GM12892 (cell line): ENCODE results near the gene FOXK2.

Experiments used
- POLR2A ChIP-seq: IDR thresholded peaks from 2 replicates; pipeline ENCODE4 v1.6.1; 2011; ENCODE audit warnings: low read depth, low read length, control low read depth
- POLR2AphosphoS5 ChIP-seq: IDR thresholded peaks from 2 replicates; pipeline ENCODE4 v1.6.1; 2011; ENCODE audit warnings: low read depth, low read length, control low read depth
- TAF1 ChIP-seq: IDR thresholded peaks from 2 replicates; pipeline ENCODE4 v1.6.1; 2011; ENCODE audit warnings: low read depth, mild to moderate bottlenecking, control low read depth, low read length, borderline replicate concordance

DNA sequence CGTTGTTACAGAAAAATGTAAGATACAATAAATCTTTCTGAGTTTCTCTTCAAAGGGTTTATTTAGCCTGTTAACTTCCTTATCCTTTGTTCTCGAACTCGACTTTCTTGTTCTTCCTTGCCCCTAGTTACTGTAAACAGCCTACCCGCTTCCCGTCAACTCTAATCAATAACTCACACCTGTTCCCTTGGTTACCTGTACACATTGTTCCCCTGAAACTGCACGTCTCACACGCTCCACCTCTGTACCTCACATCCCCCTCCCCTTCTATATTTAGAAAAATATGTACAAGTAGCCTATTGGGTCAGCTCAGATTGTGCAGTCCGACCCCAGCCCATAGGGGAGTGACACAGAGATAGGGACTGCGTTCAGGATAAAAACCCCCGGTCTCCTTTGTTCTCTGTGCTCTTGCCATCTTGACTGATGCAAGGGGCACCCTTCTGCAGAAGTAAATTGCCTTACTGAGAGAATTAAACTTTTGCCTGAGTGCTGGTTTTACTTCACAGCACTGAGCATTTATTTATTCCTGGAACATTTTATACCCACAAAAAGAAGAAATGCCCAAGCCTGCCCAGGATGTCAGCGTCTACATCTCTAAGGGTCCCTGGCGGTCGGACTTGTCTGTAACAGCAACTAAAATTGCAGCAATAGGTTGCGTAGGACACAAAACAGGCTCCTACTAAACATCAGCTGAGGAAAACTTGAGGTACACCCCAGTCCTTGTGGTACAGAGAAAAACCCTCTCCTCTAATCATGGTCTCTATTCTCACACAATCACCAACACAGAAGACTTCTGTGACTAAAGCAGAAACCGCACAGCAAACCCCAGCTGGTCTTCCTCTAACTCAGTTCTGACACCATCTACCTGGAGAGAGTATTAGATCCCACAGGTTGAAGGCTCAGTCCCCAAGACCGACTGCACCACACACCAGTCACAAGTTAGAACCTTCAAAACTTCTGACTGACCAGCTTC is 117.4 kb downstream of the FOXK2 start:
- no peak for TF ChIP-seq POLR2A
- no peak for TF ChIP-seq POLR2AphosphoS5
- TF ChIP-seq TAF1 = no peak
